Ammon's horn (tissue), 1 donor: ENCODE data around the gene CFLAR.
"Not testable (repeated sequence)": the region's sequence is repeated elsewhere in the genome, so short reads cannot be mapped to it uniquely, and the experiment has no call there.

Experiments
- DNase-seq: peaks from one replicate; pipeline ENCODE4 v3.0.0-alpha.2; 2016; ENCODE audit warnings: low spot score

Gene CFLAR

DNA sequence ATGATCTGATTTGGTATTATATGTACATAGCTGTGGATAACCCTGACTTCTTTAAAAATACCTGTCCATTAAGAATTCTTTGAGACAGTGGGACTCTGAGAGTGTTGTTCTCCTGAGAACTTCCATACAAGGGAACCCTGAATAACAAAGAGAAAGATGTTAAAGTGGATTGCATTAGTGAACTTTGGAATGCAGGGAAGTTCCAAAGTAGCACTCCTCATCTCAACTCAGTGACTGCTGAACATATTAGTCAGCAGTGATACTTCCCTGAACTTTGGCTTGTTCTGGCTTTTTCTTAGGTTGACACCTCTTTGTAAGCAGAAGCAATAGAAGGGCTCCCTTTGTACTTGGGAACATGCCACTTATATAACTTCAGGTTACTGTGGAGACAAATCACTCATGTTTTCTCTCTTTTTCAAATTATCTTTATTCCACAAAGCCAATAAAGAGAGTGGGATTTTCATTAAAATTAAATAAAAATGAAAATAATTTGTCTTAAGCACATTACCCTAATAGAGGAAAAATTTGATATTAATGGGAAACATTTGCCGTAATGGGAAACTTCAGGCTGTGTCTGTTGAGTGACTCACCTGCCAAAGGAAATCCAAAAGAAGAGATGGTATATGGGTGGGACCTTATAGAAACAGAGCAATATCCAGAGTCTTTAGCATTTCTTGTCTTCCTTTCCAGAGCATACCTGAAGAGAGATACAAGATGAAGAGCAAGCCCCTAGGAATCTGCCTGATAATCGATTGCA is 33.3 kb downstream of the CFLAR start:
- DNase-seq = no peak

DNA sequence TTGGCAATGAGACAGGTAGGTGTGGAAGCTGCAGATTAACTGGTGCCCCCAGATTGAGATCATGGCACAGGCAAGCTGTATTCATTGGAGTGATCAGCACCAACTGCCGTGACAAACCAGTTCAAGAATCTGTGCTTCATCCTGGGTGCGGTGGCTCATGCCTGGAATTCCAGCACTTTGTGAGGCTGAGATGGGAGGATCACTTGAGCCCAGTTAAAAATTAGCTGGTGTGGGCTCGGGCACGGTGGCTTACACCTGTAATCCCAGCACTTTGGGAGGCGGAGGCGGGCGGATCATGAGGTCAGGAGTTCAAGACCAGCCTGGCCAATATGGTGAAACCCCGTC is 33.8 kb downstream of the CFLAR start:
- DNase-seq = not testable (repeated sequence)

DNA sequence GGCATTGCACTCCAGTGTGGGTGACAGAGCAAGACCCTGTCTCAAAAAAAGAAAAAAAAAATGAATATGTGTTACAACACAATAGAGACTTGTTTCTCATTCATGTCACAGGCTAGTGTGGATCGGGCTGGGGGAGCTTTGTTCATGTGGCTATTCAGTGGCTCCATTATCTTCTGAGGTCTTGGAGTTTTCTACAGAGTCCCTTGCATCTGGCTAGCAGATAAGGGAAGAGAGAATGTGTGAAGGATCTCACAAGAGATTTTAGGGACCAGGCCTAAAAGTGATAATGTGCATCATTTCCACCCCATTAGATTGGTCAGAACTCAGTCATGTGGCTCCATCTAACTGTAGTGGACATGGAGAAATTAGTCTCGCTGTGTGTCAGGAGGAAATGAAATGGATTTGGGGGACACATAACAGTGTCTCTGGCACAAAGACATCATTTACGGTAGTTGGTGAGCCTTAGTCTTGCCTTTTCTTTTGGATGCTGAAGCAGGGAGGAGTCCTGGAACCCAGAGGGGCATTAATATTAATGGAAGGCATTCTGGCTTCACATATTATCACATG is 34.6 kb downstream of the CFLAR start:
- DNase-seq = no peak

DNA sequence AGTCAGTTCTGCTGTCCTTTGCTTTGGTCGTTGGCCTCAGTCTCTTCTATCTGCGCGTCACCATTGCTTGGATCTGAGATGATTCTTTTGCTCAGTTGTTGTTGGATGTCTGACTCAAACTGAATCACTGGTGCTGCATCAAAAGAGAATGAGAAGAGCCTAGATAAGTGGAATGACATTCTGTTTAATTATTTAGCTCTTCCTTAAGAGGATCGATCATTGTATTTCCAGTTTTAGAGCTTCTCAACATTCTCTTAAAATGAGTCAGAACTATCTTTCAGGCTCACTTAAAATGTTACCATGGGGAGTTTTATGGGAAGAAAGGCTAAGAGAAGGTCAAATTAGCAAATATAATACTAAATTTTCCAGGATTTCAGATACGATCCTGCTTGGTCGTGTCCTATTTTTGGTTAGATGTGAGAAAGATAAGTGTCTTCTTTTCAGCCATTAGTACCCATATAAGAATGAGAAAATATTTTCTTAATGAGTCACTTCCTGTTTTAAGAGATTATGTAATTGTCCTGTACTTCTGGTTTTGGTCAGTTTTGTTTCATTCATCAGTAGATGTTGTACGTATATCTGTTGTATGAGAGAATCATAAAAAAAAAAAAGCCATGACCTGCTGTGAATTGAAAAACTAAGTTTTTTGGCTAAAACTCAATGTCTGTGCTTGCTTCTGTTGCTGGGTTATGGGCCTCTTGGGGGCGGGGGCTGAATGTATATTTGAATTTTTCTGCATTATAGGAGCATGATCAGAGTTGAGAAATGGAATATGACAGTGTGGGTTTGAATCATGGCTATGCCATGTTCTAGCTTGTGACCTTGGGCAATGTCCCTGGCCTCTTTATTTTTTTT is 35.4 kb downstream of the CFLAR start:
- no peak for DNase-seq

DNA sequence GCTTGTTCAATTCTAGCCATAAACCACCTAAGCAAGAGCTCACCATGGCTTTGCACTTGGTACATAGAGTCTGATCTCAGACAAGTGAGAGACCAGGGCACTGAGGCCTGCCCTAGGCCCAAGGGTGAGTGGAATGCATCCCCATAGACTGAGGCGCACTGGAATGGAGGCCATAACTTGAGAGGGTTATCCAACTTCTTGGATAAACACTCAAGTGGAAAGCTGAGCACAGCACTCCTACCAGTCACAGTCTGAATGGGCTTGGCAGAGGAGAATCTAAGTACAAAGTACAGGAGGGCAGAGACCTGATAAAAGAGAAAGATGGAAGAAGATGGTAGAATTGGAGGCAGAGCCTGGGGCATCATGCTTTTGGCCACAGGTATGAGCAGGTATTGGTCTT is 36.6 kb downstream of the CFLAR start:
- DNase-seq = no peak

DNA sequence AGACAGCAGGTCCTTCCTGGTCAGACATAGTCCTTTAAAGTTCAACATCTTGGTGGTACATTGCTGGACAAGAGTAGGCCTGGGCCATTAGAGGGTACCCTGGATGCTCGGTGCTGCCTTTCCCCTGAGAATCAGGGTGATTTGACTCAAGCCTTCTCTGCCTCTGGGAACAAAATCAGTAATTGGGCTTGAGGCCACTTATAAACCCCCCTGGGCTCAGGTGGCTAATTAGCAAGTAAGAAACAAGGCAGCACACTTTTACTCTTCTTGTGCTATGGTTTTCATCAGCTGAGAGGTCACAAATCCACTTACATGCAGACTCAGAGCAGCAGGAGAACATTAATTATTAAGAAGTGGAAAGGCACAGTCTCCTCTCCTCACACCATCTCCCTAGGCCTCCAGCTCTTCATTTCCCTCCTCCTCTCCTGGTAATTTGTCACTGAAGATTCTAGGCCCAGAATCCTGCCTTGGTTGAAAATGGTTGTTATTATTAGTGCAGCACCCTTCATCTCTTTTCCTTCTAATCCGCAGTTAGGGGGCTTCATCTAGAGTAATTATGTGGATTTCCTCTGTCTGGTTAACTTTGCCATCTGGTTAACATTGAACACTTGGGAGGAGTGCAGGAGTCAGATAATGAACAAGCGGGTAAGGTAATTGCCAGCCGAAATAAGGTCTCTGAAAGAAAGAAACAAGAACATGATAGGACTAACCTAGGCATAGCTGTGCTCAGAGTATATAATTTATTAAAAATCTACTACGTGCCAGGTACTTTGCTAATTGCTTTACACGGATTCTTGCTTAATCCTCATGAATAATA is 37.2 kb downstream of the CFLAR start:
- DNase-seq = no peak

DNA sequence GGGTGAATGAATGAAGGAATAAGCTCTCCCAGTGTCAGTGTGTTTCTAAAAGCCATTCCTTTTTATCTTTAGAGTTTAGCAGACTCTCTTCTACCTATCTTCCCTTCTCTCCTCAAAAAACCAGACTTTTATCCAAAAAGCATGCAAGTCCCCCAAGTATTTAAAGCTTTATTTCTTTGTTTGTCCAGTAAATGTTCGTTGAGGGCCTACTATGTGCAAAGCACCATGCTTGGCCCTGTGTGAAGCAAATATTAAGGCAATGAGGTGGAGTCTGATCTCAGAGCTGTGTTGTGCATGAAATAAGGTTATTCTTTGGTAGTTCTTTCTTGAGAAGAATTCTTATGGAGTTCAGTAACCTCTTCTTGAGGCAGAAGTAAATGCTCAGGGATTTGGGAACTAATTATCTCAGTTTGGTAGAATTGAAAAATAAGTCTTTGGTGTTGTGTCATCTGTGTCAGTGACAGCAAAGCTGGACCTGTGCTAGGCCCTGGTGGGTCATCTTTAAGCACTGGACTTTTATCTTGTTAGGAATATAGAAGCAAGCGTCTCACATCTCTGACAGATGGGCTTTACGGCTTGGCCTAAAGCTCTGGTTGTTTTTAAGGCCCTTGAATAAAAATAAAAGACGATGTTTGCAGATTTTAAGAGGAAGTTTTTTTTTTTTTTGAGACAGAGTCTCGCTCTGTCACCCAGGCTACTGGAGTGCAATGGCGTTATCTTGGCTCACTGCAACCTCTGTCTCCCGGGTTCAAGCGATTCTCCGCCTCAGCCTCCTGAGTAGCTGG is 38.8 kb downstream of the CFLAR start:
- no peak for DNase-seq

DNA sequence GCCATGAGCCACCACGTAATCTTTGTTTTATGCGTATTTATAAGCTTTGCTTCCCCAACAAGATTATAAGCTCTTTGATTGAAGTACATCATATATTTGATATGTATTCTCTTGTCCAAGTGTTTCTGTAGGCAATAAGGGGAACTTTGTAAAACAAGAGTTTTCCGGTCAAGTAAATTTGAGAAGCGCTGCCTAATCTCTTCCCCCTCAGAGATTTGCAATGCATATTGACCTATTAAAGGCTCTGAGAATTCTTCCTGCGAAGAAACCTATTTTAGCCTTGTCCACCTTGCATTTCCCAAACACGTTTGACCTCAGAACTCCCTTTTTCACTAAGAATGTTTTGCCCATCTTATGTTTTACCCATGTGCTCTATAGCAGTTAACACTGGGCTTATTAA is 40.1 kb downstream of the CFLAR start:
- DNase-seq = no peak

DNA sequence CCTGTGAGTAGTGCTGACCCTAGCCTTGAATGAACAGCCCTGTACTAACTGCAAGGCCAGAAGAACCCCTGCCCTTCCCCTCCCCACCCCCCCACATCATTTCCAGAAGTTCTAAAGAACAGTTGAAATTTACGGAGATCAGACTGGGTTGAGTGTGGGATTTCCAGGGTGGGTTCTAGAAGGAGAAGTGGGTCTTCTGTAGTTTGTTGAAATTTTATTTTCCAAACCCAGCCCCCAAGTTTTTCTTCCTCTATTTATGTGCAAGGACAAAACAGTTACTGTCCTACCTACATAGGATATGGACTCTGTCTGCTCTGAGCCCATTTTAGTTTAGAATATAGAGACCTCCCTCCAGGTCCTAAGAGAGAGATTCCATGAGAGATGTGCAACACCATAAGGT is 40.7 kb downstream of the CFLAR start:
- DNase-seq = no peak

DNA sequence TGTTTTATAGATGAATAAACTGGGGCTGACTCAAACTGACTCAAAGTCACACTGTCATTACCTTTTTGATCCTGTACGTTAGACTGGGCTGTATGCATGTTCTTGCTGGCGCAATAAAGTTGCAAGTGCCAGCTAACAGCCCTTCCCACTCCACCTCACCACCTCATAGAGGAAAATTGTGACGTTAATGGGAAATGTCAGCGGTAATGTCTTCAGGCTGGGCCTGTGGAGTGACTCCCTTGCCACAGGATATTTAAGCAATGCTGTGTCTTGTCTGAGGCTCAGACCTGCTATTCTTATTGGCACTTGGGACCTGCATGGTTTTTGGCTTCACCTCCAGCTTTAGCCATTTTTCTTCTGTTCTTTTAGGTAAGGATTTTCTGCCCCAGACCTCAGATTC is 41.7 kb downstream of the CFLAR start:
- no peak for DNase-seq

DNA sequence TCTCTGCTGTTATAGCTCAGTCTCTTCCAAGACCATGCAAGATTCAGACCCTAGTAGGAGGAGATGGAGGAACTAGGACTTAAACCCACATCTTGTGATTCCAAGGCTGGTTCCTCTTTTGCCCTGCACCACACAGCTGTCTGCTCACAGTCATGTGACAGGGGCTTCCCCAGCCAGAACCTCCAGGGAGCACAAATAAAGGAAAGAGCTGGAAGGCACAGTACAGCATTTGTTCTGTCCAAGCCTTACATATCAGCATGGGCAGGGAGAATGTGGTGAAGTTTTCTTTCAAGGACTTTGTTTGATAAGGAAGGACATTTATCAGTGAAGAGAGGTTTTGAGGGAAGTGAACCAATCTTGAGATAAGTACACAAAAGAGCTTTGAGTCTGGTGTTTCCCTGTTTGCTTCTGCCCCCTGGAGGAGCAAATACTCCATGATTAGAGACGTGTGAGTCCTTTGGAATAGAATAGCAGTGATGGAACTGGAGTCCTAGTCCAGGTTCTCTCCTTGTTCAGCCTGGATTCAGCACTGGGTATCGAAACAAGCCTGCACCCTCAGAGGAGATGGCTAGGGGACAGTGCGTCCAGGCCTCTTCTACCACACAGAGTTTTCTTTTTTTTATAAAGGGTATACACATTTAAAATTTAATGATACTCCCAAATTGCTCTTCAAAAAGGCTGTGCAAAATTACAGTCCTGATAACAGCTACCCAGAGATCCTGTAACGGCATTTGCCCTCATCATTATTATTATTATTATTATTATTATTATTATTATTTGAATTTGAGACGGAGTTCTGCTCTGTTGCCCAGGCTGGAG is 42.4 kb downstream of the CFLAR start:
- DNase-seq = peak; percentile 91

DNA sequence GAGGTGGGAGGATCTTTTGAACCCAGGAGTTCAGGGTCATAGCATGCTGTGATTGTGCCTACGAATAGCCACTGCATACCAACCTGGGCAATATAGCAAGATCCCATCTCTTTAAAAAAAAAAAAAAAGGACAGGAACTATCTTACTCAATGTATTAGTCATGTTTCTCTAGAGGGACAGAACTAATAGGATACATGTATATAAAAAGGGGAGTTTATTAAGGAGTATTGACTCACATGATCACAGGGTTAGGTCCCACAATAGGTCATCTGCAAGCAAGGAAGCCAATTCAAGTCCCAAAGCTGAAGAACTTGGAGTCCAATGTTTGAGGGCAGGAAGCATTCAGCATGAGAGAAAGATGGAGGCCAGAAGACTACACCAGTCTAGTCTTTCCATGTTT is 48.2 kb downstream of the CFLAR start:
- no peak for DNase-seq

DNA sequence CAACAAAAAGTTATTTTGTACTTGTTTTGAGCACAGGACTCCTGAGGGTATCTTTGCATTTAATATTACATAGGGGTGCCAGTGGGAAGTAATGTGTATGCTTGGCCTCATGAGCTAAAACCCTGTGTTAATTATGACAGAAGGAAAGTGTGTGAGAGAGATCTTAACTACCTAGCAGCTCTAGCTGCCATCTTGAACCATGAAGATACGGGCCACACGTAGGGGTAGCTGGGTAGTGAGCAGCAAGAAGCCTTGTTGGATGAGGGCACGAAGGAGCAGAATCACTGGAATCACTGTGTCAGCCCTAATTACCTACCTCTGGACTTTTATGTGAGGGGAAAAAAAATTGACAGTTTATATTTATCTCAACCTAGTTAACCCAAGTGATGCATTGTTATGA is 51.6 kb downstream of the CFLAR start:
- no peak for DNase-seq

DNA sequence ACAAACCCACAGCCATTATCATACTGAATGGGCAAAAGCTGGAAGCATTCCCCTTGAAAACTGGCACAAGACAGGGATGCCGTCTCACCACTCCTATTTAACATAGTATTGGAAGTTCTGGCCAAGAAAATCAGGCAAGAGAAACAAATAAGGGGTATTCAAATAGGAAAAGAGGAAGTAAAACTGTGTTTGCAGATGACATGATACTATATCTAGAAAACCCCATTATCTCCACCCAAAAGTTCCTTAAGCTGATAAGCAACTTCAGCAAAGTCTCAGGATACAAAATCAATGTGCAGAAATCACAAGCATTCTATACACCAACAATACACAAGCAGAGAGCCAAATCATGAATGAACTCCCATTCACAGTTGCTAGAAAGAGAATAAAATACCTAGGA is 52.5 kb downstream of the CFLAR start:
- DNase-seq = not testable (repeated sequence)

DNA sequence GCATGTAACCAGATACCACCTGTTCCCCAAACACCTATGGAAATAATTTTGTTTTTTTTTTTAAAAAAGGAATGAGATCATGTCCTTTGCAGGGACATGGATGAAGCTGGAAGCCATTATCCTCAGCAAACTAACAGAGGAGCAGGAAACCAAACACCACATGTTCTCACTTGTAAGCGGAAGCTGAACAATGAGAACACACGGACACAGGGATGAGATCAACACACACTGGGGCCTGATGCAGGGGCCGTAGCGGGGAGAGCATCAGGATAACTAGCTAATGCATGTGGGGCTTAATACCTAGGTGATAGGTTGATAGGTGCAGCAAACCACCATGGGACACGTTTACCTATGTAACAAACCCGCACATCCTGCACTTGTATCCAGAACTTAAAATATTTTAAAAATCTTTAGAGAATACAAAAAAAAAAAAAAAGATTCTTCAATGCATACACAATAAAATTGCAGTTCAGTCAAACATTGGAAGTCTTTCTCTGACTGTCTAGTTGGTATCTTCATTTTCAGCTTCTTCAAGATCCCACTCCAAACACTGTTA is 55.4 kb downstream of the CFLAR start:
- DNase-seq = no peak

DNA sequence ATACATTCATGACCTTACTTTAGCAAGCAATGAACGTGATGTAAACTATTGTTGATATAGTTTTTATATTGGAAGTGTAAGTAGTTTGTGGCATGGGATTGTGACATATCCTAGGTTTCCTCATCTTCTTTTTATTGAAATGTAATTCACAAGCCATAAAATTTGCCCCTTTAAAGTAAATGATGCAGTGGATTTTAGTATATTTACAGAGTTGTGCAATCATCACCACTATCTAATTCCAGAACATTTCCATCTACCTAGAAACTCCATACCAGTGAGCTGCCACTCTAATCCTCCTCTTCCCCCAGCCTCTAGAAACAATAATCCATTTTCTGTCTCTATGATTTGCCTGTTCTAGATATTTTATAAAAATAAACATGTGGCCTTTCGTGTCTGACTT is 56.3 kb downstream of the CFLAR start:
- no peak for DNase-seq

DNA sequence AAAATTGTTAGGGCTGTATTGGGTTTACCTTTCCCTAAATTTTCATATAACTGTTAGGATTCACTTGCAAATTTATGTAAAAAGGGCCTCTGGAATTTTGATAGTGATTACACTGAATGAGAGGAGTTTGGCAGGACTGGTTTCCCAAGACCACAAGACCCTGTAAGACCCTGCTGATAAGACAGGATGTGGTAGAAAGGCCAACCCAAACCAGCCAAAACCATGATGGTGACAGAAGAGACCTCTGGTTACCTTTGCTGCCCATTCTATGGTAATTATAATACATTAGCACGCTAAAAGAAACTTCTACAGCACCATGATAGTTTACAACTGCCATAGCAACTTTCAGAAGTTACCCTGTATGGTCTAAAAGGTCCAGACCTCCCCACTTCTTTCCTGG is 58.7 kb downstream of the CFLAR start:
- DNase-seq = no peak

DNA sequence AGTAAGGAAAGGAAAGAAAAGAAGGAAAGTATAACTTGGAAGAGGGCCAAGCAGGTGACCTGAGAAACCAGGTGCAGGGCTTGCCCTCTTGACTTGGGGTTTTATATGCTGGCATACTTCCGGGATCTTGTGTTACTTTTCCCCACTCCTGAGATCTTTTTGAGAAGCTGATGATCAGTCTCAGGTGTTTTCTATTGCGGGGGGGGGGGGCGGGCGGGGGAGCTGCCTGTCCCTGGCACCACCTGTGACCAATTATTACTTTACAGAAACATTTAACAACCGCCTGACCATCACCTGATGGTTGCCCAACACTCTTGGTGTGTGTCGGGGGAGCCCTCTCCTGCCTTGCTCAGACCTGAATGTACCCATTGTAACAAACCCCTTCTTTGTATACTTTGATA is 60.1 kb downstream of the CFLAR start:
- DNase-seq = no peak

DNA sequence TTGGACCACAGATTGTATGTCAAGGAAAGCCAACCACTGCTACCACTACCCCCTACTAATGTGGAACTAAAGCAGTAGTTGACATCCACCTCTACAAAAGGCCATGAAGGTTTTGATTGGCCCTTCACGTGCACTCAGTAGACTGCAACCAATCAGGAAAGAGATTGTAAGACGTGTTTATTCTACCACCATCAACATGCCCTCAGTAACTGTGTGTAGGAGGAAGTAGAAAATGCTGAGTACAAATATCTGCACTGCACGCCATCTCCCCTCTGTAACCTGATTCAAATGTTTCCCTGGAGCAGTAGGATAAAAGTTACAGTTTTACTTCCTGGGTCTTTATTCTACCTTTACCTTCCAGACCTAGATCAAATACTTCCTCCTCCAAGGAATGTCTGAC is 64.0 kb downstream of the CFLAR start:
- DNase-seq = no peak

DNA sequence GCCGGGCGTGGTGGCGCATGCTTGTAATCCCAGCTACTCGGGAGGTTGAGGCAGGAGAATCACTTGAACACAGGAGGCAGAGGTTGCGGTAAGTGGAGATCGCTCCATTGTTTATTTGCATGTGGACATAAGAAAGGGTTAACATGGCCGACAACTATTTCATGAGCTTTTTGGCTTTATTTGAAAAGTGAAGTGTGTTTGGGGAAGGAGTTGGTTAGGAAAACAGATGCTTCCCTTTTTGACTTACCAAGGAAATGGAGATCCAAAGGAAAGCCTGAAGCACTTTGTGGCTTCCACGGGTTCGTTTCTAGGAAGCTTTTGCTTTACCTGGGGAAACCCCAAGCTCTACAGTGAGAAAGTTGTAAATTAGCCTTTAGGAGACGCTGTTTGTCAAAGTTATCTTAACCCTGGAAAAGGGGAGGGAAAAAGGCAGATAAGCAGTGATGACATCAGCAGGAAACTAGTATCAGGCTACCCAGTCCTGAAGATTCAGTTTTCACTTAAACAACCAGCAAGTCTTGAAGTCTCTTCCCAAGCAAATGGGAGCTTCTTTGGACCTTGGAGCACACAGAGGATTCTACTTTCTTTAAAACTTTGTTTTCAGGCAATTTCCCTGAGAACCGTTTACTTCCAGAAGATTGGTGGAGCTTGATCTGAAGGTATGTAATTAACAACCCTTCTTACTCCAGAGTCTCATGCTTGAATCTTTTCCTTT is 66.8 kb downstream of the CFLAR start, which contains the start of gene CASP10:
Gene CASP10, plus strand, starts transcription at position 492 of the 715 bp plus-strand sequence. CDS start 2,637 bp downstream, outside the sequence.
- peak; percentile 25 for DNase-seq
